CD4-positive, alpha-beta T cell treated with Interleukin-2 at 100 ng/mL for 4 hours (primary cell): ENCODE data around the gene TBPL1.
"Not testable (repeated sequence)": the region's sequence is repeated elsewhere in the genome, so short reads cannot be mapped to it uniquely, and the experiment has no call there.

Experiments
- DNase-seq: peaks from one replicate; pipeline ENCODE4 v3.0.0-alpha.2; 2020; ENCODE audit warnings: low spot score

Gene TBPL1

DNA sequence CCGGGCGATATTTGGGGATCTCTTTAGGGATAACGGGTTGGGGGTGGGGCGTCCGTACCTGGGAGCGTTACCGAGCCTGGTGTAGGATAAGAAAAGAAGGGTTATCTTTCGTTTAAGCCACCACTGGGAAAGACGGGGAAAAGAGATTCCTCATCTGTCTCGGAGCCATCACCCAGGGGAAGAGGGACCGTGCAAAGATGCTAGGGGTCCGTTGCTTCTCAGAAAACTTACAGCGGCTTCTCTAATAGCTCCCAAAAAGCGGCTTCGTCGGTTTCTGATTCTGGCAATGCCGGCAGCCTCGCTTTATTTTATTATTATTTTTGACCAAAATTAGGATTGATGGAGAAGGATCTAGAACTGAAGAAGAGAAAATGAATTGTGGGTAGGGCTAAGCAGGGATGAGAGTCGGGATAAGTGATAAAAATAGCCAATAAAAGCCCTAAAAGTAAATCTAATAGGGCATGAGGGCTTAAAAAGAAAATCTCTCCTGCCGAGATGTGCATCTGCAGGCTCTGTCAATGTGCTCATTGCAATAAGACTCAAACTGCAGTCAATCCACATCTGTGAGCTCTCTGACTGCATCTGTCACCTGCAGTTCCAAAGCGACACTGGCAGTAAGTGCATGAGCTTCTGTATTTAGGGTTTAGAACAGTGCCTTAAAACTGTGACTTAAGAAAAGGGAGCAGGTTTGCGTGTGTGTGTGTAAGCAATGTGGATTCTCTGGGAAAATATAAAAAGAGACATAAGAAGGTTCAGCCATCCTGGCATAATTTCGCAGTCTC, 801 bp downstream of the TBPL1 start:
- no peak for DNase-seq

DNA sequence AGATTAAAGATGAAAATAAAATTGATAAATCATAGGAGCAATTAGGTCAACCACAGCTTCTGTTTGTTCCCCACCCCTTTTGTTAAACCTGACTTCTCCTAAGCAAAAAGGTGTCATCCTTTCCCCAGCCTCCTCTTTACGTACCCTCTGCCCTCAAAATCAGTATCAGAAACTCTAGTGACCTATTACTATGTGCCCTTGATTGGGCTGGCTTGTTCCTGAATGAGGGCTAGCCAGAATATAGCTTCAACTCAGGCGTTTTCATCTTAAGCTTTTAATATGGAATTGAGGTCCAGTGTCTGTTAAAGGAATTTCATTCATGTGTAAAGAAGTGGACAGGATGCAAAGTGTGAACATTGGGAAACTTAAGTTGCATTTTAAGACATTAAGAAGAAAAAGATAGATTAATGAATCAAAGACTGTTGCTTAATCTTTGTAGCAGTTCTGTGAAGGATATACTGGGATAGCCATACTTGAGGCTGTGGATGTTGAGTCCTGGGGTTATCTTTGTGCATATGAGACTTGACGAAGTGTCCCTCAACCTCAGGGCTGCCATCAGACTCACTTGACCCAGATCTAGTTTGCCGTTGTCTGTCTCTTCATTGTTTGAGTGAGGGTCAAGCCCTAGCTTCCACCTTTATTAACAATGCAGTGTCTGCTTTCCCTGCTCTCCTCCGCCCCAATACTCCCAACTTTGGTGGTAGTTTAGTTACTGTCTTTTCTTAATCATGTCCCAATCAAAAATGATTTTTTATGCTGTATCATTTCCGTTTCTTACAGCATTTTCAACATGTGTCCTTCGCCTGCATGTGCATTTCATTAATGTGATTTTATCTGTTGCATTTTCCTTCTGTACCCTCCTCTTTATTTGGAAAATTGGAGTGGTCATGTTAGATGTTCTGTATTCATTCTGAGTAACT, 1.9 kb downstream of the TBPL1 start:
- no peak for DNase-seq

DNA sequence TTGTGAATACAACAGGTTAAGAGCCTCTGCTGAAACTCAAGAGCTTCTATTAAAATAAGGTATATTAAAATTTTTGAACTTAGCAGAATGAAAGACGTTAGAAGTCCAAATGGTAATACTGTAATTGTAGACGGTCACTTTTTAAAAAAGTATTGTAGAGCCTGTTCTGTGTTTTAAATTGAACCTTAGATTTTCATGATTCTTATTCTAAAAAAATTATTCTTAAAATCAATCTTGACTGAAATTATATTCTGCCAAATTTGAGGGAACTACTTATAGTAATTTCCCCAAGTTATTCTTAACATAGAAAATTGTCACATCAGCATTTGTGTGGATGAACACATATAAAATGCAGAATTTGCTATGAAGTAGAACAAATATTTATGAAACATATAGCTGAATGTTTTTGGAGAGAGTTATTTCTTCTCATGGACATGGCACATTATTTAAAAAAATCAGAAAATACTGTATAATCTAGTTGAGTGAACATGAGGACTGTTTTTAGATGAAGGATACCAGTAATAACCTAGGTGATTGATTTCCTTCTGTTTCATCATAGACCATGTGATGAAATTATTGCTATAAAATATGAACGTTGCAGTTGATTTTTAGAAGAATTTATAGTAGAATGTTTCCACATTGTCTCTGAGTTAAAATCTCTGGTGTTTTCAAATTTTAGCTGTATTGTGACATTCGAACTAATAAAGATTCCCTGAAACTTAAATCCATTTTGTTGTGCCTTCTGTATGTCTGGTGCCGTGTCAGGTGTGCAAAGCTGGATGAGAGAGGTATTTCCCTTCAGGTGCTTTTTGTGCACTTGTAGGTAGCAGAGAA, 2.8 kb downstream of the TBPL1 start:
- DNase-seq = no peak

DNA sequence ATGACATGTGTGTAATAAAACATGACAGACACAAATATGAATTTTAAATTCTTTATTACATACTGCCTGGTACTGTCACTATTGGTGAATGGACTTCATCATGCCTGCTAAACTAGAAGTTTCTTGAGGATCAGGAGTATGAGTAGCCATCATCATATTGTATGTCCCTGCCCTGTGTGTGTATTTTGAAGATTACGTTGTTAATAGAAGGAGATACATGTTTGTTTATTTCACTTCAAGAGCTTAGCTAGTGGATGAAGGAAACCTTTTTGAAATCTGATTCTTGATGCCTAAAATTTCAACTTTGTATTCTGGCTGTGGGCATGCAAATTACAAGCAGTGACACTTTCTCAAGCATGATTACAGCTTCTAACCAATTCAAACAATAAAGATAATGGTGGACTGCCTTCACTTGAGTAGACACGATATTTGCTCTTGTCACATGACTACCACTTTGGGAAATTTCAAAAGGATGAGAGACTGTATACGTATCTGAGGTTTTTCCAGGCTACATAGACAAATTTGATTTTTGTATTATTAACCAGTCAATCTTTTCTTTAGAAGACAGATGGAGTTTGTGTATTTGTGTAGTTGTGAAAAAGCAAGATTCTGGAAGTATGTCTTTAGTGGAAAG, 3.5 kb downstream of the TBPL1 start:
- no peak for DNase-seq

DNA sequence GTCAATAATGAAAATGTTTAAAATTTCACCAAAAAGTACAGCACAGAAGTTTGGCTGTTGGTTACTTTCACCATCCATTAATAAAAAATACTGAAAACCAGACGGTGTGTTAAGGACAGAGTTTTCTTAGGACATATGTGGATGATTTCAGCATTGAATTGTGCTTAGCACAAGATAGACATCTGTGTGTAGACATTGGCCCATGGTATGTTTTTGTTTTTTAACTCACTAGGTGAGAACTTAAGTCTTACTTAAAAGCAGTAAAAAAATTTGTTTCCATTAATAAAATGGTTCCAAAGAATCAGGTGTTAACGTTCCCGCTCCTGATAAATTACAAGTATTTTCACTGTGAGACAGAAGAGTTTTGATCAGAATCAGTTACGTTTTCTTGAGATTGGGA, 4.2 kb downstream of the TBPL1 start:
- DNase-seq = no peak

DNA sequence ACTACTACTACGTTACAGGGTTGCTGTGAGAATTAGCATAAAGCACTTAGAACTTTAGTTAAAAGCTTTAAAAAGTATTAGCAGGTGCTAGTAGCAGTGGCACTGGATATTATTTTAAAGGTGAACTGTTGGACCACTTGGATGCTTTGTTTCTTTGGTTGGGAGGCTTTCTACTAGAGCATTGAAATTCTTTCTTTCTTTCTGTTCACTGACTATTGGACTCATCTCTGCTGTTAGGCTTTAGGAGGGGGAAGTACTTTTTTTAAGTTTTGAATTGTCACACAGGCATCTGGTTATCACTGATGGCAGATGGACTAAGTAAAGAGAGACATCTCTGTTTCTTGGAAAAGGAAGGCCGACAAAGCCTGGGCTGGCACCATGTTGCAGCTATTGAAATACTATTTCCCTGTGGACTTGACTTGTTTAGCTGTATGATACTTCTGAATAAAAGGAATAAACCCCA, 4.8 kb downstream of the TBPL1 start:
- DNase-seq = no peak

DNA sequence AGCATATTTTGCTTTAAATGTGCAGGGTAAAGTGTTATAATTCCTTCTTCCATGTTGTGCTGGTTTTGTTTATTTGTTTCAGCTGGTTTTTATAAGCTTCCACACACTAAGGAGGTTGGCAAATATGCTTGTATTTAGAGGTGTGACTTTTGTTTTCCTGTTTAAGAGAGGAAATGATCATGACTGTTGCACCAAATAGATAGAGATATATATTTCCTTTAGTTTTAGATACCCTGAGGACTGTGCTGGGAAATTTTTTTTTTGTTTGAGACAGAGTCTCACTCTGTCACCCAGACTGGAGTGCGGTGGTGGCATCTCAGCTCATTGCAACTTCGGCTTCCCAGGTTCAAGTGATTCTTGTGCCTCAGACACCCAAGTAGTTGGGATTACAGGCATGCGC, 5.8 kb downstream of the TBPL1 start:
- no peak for DNase-seq

DNA sequence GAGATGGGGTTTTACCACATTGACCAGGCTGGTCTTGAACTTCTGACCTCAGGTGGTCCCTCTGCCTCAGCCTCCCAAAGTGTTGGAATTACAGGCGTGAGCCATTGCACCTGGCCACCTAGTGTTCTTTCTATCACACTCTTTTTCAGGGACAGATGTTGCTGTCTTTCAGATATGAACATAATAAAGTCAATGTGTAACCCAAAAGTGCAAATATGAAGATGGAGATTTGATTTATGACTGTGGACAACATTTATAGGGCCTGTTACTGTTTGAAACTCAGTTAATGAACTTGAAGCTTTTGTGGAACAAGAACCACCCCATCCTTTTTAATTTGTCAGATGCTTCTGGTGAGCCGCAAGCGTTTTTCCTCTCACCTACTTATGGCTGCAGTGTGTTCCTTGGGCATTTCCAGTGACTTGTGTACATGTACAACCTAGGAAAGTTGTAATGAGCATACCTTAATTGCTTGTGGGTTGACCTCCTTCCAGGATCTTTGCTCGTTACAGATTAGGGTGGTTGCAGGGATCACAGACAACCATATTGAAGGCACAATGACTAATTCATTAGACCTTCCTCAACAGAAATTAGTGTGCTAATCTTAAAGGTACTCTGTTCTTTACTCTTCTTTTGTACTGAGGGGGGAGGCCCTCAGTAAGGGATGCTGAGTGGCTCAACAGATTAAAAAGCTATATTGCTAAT, 6.8 kb downstream of the TBPL1 start:
- no peak for DNase-seq

DNA sequence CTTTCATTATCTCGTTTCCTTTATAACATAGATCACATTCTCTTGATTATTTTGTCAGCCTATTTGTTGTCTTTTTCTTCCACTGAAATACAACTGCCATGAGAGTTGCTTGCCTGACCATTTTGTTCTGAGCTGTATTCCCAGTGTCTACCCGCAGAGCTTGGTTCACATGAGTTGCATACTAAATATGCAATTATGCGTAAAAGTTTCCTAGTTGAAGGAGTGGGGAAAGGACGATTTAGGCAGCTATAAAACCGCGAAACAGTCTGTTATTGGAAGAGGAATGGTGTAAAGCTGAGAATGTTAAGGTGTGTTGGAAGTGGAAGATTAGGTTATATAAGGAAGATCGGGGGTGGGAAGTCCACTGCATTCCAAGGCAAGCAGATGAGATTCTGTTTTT, 8.8 kb downstream of the TBPL1 start:
- DNase-seq = no peak

DNA sequence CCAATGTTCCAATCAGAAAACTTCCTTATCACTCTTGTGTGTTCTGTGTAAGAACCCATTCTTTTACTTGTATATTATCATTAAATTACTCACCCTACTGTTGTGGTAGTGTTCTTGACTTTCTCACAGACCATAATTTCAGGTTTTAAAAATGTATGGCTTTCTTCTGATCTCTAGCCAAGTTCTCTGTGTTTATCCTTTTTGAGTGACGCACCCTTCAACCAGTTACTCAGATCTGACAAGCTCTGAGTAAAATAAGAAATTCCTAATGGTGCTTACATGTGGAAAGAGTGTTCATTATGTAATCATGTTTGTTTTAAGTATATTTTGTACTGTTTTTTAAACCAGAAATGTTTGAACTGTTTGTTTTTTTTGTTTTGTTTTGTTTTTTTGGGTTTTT, 11.0 kb downstream of the TBPL1 start:
- DNase-seq = no peak

DNA sequence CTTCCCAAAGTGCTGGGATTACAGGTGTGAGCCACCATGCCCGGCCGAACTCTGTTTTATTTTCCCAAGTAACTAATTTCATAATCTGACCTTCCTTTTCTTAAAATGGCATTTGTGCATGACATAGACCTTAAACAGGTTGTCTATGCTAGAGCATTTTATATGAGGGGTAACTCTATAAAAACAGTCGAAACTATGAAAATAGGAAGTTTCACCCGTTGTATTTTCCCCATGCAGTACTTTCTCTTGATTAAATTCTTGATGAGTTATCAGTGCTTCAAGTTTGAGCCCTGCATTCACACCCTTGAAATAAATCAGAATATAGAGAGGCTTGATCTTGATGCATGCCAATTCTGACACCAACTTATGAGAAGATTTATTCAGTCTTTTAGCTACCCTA, 11.7 kb downstream of the TBPL1 start:
- DNase-seq = no peak

DNA sequence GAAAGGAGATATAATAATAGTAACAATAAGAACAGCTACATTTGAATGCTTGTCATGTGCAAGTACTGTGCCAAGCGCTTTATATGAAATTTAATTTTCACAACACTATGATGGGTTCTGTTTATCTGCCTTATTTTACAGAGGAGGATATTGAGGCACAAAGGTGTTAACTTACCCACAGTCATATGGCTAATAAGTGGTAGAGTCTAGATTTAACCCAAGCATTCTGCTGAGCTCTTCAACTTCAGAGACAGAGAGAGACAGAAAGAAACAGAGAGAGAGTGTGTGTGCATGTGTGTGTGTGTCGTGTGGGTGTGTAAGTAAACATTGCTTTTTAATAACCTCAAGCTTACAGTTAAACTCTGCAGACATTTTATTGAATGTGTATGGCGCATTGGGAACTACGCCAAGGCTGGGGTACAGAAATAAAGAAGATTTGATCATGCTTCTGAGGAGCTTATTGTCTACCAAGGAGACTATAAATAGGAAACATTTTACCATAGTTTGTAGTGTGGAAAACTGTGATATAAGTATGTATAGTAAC, 12.9 kb downstream of the TBPL1 start:
- no peak for DNase-seq

DNA sequence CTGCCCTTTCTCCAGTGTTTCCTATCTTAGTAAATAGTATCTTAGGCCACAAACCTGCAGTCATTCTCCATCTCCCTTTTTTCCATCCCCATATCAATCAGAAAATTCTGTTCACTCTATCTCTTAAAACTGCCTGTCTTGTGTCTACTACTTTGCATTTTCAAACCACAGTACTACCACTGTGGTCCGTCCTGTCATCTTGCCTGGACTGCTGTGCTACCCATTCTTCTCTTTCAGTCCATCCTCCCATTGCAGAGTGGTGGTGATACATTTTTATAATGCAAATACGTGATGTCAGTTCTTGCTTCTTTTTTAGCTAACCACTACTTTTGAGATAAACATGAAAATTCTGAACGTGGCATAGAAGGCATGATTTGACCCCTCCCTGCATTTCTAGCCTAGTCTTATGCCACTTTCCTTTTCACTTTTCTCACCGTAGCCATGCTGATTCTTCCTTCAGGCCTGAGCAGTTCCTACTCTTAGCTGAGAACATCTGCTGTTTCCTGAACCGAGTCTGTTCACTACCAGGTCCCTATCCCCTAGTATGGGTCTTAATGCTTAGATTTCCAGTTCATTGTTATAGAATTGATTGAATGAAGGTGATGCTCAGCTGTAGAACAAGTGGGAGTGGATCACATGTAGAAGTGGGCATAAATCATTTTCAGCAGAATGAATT, 13.8 kb downstream of the TBPL1 start:
- DNase-seq = no peak

DNA sequence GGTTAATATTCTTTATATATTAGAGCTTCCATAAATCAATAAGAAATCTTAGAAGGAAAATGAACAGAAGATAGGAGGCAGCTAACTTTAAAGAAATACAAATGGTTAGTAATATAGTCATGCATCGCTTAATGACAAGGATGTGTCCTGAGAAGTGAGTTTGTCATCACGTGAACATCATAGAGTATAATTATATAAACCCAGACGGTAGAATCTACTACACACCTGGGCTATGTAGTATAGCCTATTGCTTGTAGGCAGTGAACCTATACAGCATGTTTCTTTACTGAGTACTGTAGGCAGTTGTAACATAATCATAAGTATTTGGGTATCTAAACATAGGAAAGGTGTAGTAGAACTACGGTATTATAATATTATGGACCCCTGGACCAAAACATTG, 14.3 kb downstream of the TBPL1 start:
- DNase-seq = no peak

DNA sequence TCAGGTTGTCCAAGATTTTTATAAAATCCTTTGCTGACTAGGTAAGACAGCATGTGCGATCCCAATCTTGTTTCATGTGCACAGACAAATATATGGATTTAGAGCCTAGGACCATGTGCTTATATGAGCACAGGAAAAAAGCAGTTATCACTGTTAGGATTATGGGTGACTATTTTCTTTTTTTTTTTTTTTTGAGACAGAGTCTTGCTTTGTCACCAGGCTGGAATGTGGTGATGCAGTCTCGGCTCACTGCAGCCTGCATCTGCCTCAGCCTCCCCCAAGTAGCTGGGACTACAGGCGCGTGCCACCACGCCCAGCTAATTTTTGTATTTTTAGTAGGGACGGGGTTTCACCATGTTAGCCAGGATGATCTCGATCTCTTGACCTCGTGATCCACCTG, 14.8 kb downstream of the TBPL1 start:
- DNase-seq = not testable (repeated sequence)

DNA sequence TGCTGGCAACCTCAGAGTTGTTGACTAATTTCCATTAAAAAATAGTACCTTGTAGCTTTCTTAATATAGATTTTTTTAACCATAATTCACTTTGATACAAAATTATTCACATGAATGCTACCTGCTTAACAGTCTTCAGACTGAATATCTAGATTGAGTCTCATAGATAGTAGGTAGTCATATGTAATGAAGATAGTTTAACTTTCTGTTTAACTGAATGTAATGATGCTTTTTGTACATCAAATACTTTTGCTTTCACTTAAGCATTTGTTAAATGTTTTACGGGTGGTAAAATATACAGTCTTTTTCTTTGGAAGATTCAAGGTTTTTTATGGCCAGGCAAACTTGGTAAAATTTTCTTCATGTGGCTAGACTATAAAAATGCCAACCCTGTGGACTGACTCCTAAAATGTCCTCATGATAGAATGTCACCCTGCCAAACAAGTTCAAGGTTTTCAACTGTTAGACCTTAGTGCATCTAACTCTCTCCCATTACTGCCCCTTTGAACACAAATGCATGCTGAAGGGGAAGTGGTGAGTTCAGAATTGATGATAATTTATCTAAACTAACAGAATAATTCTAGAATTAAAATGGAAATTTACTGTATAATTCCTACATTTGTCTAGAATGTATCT, 16.4 kb downstream of the TBPL1 start:
- no peak for DNase-seq

DNA sequence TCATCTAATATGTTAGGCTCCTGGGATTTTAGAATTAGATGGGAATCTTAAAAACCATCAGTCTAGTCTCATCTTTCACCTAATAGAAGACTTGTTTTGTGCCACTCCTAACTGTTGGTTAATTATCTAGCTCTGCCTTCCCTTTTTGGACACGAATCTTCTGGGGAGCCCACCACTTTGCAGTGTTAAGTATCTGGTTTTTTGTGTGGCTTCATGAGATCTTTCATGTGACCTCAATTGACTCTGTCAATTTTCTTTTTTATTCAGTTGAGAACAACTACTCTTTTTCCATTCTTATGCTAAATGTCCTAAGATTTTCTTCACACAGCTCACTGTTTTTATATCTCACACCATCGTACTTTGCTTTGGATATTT, 16.9 kb downstream of the TBPL1 start:
- no peak for DNase-seq

DNA sequence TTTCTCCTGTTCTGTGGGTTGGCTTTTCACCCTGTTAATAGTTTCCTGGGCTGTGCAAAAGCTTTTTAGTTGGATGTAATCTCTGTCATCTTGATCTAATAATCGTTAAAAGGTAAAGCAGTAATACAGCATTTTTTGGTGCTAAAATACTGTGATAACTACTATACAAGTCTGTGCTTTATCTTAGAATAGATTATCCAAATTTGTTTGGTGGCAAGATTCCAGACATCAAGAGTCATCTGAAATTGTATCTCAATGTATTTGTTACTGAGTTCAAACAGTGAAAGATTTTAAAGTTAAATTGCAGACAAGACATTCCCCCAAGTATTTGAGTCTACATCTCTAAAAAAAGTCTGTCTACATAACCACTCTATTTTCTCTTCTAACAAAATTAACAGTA, 18.8 kb downstream of the TBPL1 start:
- DNase-seq = no peak

DNA sequence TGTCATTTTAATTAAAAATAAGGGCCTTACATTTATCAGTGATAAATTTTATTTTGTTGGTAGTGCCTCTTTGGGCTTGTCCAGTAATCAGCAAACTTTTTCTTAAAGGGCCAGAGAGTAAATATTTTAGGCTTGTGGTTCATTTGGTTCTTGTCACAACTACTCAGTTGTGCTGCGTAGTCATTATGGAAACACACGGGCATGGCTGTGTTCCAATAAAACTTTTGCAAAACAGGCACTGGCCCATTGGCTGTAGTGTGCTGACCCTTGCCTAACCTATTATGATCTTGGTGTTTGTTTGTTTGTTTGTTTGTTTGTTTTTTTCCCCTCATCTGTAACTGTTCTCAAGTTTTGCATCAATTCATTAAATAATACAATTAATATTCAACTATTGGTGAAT, 19.4 kb downstream of the TBPL1 start:
- no peak for DNase-seq
